OCI-LY1 (cell line): ENCODE data around the gene FHL5.

ENCODE experiments used
- H2AFZ ChIP-seq: fragments of 200-600 bp; sonication (generic), shearing (Covaris generic); 2 replicates; pipeline ENCODE4 v1.6.0; 2014; ENCODE audit warnings: antibody characterized with exemption, mild to moderate bottlenecking, low read length
- H3F3A ChIP-seq: fragments of 200-600 bp; sonication (generic), shearing (Covaris generic); 2 replicates; pipeline ENCODE4 v1.6.0; 2014; ENCODE audit warnings: mild to moderate bottlenecking, antibody characterized with exemption, low read length, moderate library complexity; ENCODE audit not compliant: insufficient read depth
- H3K27ac ChIP-seq: fragments of 200-600 bp; sonication (generic); 2 replicates; pipeline ENCODE4 v1.5.1; 2014; ENCODE audit warnings: low read length, mixed run types, mild to moderate bottlenecking, low read depth; ENCODE audit not compliant: poor library complexity, severe bottlenecking
- H3K27me3 ChIP-seq: fragments of 200-600 bp; sonication (generic); 2 replicates; pipeline ENCODE4 v1.6.0; 2014; ENCODE audit warnings: antibody characterized with exemption, mild to moderate bottlenecking, low read length, moderate library complexity; ENCODE audit not compliant: insufficient read depth
- H3K36me3 ChIP-seq: fragments of 200-600 bp; sonication (generic); 2 replicates; pipeline ENCODE4 v1.6.1; 2014; ENCODE audit warnings: mild to moderate bottlenecking, antibody characterized with exemption, low read length, moderate library complexity, mixed read lengths; ENCODE audit not compliant: insufficient read depth
- H3K4me1 ChIP-seq: fragments of 200-600 bp; sonication (generic); 2 replicates; pipeline ENCODE4 v1.5.1; 2014; ENCODE audit warnings: mild to moderate bottlenecking, low read length, moderate library complexity; ENCODE audit not compliant: insufficient read depth, severe bottlenecking
- H3K4me2 ChIP-seq: fragments of 200-600 bp; sonication (generic), shearing (Covaris generic); 2 replicates; pipeline ENCODE4 v1.6.1; 2014; ENCODE audit warnings: low read length
- H3K4me3 ChIP-seq: fragments of 200-600 bp; sonication (generic); 2 replicates; pipeline ENCODE4 v1.5.1; 2014; ENCODE audit warnings: low read length, low read depth, mild to moderate bottlenecking, mixed read lengths; ENCODE audit not compliant: poor library complexity, severe bottlenecking
- H3K79me2 ChIP-seq: fragments of 200-600 bp; shearing (Covaris generic); 2 replicates; pipeline ENCODE4 v1.6.1; 2016; ENCODE audit warnings: mixed run types, low read length, mixed read lengths; ENCODE audit not compliant: insufficient read depth
- H3K9ac ChIP-seq: fragments of 200-600 bp; sonication (generic), shearing (Covaris generic); 2 replicates; pipeline ENCODE4 v1.6.1; 2014; ENCODE audit warnings: mild to moderate bottlenecking, low read length, mixed read lengths
- H3K9me2 ChIP-seq: fragments of 200-600 bp; sonication (generic), shearing (Covaris generic); 2 replicates; pipeline ENCODE4 v1.6.1; 2014; ENCODE audit warnings: low read depth, mild to moderate bottlenecking, low read length, mixed read lengths
- H3K9me3 ChIP-seq: fragments of 200-600 bp; shearing (Covaris generic); 2 replicates; pipeline ENCODE4 v1.6.1; 2014; ENCODE audit warnings: low read length, mixed read lengths
- H4K20me1 ChIP-seq: fragments of 200-600 bp; sonication (generic), shearing (Covaris generic); 2 replicates; pipeline ENCODE4 v1.6.0; 2016; ENCODE audit warnings: mild to moderate bottlenecking, low read length; ENCODE audit not compliant: insufficient read depth
- EZH2 ChIP-seq: fragments of 200-600 bp; sonication (generic), shearing (Covaris generic); IDR thresholded peaks from 2 replicates; pipeline ENCODE4 v1.8.0; 2017; ENCODE audit warnings: borderline replicate concordance, mixed run types, mild to moderate bottlenecking, antibody characterized with exemption, low read length, moderate library complexity, mixed read lengths
- TF ChIP-seq, protein P1 (sequence below): fragments of 200-600 bp; sonication (generic), shearing (Covaris generic); IDR thresholded peaks from 2 replicates; pipeline ENCODE4 v1.5.1; 2017; ENCODE audit warnings: mild to moderate bottlenecking, antibody characterized with exemption, low read length, moderate library complexity, mixed read lengths

The FHL5 gene

DNA sequence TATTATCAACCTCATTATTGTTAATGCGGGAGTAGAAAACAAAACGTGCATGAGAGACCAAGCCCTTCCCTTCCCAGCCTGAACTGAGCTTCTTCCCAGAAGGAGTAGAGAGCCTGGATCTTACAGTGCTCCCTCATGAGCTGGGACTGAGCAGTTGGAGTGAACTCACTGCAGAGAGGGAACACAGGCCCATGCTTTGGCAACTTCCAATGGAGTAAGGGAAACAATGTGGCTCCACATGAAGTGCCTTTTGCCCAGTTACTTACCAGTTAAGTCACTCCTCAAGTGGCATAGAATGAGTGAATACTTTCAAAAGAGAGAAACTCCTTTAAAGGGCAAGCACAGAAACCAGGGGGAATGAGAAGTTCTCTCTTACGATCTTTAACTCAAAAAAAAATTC is 12.4 kb downstream of the FHL5 start:
- H3K9ac ChIP-seq = no peak overlapping the region
- no peaks in the 10 kb centered on the region; the same call in 1 of the 2 replicates for H3K36me3 ChIP-seq
- H3K4me2 ChIP-seq = no peak overlapping the region
- H3K27me3 ChIP-seq = no peaks in the 10 kb centered on the region
- TF ChIP-seq, protein P1, sequence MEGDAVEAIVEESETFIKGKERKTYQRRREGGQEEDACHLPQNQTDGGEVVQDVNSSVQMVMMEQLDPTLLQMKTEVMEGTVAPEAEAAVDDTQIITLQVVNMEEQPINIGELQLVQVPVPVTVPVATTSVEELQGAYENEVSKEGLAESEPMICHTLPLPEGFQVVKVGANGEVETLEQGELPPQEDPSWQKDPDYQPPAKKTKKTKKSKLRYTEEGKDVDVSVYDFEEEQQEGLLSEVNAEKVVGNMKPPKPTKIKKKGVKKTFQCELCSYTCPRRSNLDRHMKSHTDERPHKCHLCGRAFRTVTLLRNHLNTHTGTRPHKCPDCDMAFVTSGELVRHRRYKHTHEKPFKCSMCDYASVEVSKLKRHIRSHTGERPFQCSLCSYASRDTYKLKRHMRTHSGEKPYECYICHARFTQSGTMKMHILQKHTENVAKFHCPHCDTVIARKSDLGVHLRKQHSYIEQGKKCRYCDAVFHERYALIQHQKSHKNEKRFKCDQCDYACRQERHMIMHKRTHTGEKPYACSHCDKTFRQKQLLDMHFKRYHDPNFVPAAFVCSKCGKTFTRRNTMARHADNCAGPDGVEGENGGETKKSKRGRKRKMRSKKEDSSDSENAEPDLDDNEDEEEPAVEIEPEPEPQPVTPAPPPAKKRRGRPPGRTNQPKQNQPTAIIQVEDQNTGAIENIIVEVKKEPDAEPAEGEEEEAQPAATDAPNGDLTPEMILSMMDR = no peak
- TF ChIP-seq EZH2 = no peak
- no peak overlapping the region for H2AFZ ChIP-seq
- H4K20me1 ChIP-seq = no peaks in the 10 kb centered on the region
- H3F3A ChIP-seq = no peaks in the 10 kb centered on the region
- H3K9me3 ChIP-seq = peaks cover 14% of the 10 kb centered on the region; the same call in 1 of the 2 replicates
- no peak overlapping the region for H3K27ac ChIP-seq
- no peaks in the 10 kb centered on the region for H3K79me2 ChIP-seq
- H3K4me1 ChIP-seq = peaks cover 24% of the 10 kb centered on the region
- no peaks in the 10 kb centered on the region for H3K9me2 ChIP-seq
- H3K4me3 ChIP-seq = no peak overlapping the region

DNA sequence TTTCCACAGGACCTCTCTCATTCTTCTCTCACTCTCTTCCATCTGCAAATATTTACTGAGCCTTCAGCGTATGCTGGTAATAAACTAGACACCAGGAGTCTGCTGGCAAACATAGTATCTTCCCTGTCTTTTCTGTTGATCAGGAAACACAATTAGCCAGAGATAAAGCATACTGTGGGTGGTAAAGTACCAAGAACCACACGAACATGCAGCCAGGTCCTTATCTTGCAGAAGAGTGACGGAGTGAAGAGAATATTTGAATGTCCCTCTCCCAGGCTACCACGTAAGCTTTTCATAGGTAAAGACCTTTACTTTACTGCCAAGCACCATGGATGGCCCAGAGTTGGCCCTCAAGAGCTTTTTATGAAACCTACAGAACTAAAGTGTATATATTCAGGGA is 13.3 kb downstream of the FHL5 start:
- peaks cover 9% of the 10 kb centered on the region; the same call in 1 of the 2 replicates for H3K9me3 ChIP-seq
- H3K79me2 ChIP-seq = no peaks in the 10 kb centered on the region
- no peak overlapping the region for H3K4me3 ChIP-seq
- no peak overlapping the region for H3K4me2 ChIP-seq
- H3K27ac ChIP-seq = no peak overlapping the region
- no peaks in the 10 kb centered on the region for H4K20me1 ChIP-seq
- H2AFZ ChIP-seq = no peak overlapping the region
- no peaks in the 10 kb centered on the region for H3K27me3 ChIP-seq
- TF ChIP-seq, protein P1 = no peak
- no peak for TF ChIP-seq EZH2
- no peaks in the 10 kb centered on the region for H3F3A ChIP-seq
- H3K9ac ChIP-seq = no peak overlapping the region
- H3K9me2 ChIP-seq = no peaks in the 10 kb centered on the region
- no peaks in the 10 kb centered on the region; the same call in 1 of the 2 replicates for H3K36me3 ChIP-seq
- H3K4me1 ChIP-seq = peaks cover 30% of the 10 kb centered on the region

DNA sequence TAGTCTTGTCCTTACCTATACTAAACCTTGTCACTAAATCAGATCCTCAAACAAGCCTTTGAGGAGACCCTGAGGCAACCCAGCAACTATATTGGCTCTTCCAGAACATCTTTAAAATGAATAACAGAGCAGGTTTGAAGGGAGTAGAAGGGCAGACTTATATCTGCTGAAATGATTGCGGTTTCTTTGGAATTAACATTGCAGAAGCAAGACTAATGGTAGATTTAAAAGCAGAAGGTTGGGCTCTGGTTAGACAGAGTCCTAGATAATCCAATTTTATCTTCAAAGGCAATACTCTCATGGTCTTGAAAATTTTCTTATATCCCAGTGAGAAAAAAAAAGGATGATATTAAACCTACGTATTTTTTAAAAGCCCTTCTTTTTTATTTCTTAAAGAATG is 19.1 kb downstream of the FHL5 start:
- peaks cover 65% of the 10 kb centered on the region for H3K4me1 ChIP-seq
- TF ChIP-seq, protein P1 = no peak
- TF ChIP-seq EZH2 = no peak

More for the DNA sequence above, 19.1 kb downstream of the FHL5 start:
- Histone ChIP-seq H2AFZ (no peak overlapping the region), H3K27ac (peak overlapping the region; percentile 61), H3F3A (no peaks in the 10 kb centered on the region), H3K4me3 (no peak overlapping the region), H3K9me2 (no peaks in the 10 kb centered on the region), H3K79me2 (no peaks in the 10 kb centered on the region), H3K27me3 (no peaks in the 10 kb centered on the region), H3K9ac (no peak overlapping the region), H3K9me3 (no peaks in the 10 kb centered on the region), H4K20me1 (no peaks in the 10 kb centered on the region), H3K36me3 (no peaks in the 10 kb centered on the region), H3K4me2 (peak overlapping the region; percentile 5; the same call in 1 of the 2 replicates)
